ENCODE results near the gene DLG5. TPM values are rescaled to one million over a fixed set of nuclear protein-coding genes. Genes with fewer than 3 reads are reported as not detected.

The DLG5 gene
- total and polyA plus RNA-seq, 2 experiments from 2014 or later = 15.5 to 29.3 TPM

DNA sequence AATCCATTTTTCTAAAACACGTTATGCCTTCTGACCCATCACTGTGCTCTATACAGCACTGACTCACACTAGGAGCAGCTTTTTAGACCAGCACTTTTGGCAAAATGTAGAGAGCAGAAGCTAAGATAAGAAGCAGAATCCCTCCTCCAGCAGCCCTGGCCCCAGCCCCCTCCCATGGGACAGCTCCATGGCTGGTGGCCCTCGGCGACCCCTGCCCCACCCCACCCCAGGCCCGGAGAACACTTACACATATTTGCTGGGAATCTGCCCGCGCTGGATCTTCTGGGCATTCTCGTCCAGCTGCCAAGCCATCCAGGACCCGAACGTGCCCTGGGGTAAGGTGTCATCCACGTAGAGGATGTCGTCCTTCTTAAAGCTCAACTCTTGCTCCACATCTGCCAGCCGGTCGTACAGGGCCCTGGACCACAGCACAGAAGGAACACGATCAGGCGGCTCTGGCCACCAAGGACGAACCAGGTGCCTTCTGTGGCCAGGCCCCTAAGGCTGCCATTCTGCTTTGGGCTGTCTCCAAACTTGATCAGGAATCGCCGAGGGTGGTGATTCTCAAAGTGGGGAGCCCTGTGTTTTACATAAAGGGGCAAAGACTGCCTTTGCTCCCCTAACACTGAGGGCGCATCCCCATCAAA lies 119.9 kb downstream of the DLG5 start:
- Histone ChIP-seq H3K79me2 (no peaks in the 10 kb centered on the region), H3K27me3 (no peaks in the 10 kb centered on the region), H2AFZ (no peak overlapping the region), H3K9me2 (replicated peaks; ENCODE audit: insufficient read depth) (no peaks in the 10 kb centered on the region), H3K9me3 (ENCODE audit: low read depth) (no peaks in the 10 kb centered on the region), H3K36me3 (replicated peaks; ENCODE audit: insufficient read depth, low read depth) (no peaks in the 10 kb centered on the region), H3K4me3 (no peak overlapping the region), H3K4me1 (ENCODE audit: insufficient read depth) (no peaks in the 10 kb centered on the region), H3K27ac (no peak overlapping the region), H4K20me1 (ENCODE audit: insufficient read depth, poor library complexity, severe bottlenecking) (no peaks in the 10 kb centered on the region), H3K4me2 (no peak overlapping the region)
- TF ChIP-seq EZH2 (IDR thresholded peaks at IDR 0.05; ENCODE audit: borderline replicate concordance) (no peak), CTCF (IDR thresholded peaks at IDR 0.05; ENCODE audit: poor library complexity) (no peak), EZH2phosphoT487 (IDR thresholded peaks at IDR 0.05; ENCODE audit: low read depth, severe bottlenecking, unreplicated experiment) (no peak)
- WGBS (ENCODE audit: low lambda C conversion rate, missing lambda C conversion rate) = 95% methylated on average over 19 of the region's 19 CpGs
- DNase-seq (ENCODE audit: low spot score) = no peak

DNA sequence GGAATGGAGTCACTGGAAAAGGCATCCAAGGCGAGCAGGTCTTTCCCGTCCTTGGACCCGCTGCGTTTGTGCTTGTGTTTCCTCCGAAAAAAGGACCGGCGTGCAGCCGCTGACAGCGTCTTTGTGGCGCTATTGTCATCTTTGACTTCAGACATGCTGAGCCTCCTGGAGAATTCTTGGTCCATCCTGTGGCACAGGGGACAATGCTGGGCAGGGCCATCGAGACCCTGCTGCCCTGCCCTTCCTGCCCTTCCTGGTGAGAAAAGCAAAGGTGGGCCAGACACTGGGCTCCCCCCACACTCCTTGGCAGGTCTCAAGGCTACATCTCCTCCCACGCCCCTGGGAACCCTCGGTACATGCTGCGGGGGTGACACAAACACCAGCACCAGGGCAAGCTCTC lies 120.9 kb downstream of the DLG5 start:
- no peaks in the 10 kb centered on the region for H4K20me1 ChIP-seq (ENCODE audit: insufficient read depth, poor library complexity, severe bottlenecking)
- H3K4me1 ChIP-seq (ENCODE audit: insufficient read depth) = no peaks in the 10 kb centered on the region
- TF ChIP-seq EZH2 (IDR thresholded peaks at IDR 0.05; ENCODE audit: borderline replicate concordance) (no peak), EZH2phosphoT487 (IDR thresholded peaks at IDR 0.05; ENCODE audit: low read depth, severe bottlenecking, unreplicated experiment) (no peak), CTCF (IDR thresholded peaks at IDR 0.05; ENCODE audit: poor library complexity) (no peak)
- H3K27me3 ChIP-seq = no peaks in the 10 kb centered on the region
- no peak for DNase-seq (ENCODE audit: low spot score)
- no peak overlapping the region for H3K27ac ChIP-seq
- H3K9me3 ChIP-seq (ENCODE audit: low read depth) = no peaks in the 10 kb centered on the region
- WGBS (ENCODE audit: low lambda C conversion rate, missing lambda C conversion rate) = 99% methylated on average over 14 of the region's 14 CpGs
- no peaks in the 10 kb centered on the region for H3K36me3 ChIP-seq (replicated peaks; ENCODE audit: insufficient read depth, low read depth)
- no peaks in the 10 kb centered on the region for H3K79me2 ChIP-seq
- H3K9me2 ChIP-seq (replicated peaks; ENCODE audit: insufficient read depth) = no peaks in the 10 kb centered on the region
- no peak overlapping the region for H3K4me2 ChIP-seq
- H2AFZ ChIP-seq = no peak overlapping the region
- no peak overlapping the region for H3K4me3 ChIP-seq

- H3K79me2 ChIP-seq = no peaks in the 10 kb centered on the region
- no peak for DNase-seq (ENCODE audit: low spot score)
- no peak overlapping the region for H3K27ac ChIP-seq
- H3K9me2 ChIP-seq (replicated peaks; ENCODE audit: insufficient read depth) = no peaks in the 10 kb centered on the region
- H3K27me3 ChIP-seq = no peaks in the 10 kb centered on the region
- TF ChIP-seq EZH2phosphoT487 (IDR thresholded peaks at IDR 0.05; ENCODE audit: low read depth, severe bottlenecking, unreplicated experiment) (no peak), EZH2 (IDR thresholded peaks at IDR 0.05; ENCODE audit: borderline replicate concordance) (no peak), CTCF (IDR thresholded peaks at IDR 0.05; ENCODE audit: poor library complexity) (no peak)
- no peaks in the 10 kb centered on the region for H3K36me3 ChIP-seq (replicated peaks; ENCODE audit: insufficient read depth, low read depth)
- H3K4me3 ChIP-seq = no peak overlapping the region
- no peaks in the 10 kb centered on the region for H3K4me1 ChIP-seq (ENCODE audit: insufficient read depth)
- no peaks in the 10 kb centered on the region for H3K9me3 ChIP-seq (ENCODE audit: low read depth)
- WGBS (ENCODE audit: low lambda C conversion rate, missing lambda C conversion rate) = 95% methylated on average over 3 of the region's 3 CpGs
- no peak overlapping the region for H3K4me2 ChIP-seq
- H4K20me1 ChIP-seq (ENCODE audit: insufficient read depth, poor library complexity, severe bottlenecking) = no peaks in the 10 kb centered on the region
- no peak overlapping the region for H2AFZ ChIP-seq
Measured at GRCh38 chr10:77804371-77804770, 122.2 kb downstream of the DLG5 start.
